GM12892 (cell line): ENCODE data around the gene HSD11B1.

ENCODE experiments used
- POLR2A ChIP-seq: IDR thresholded peaks from 2 replicates; pipeline ENCODE4 v1.6.1; 2011; ENCODE audit warnings: low read depth, low read length, control low read depth
- POLR2AphosphoS5 ChIP-seq: IDR thresholded peaks from 2 replicates; pipeline ENCODE4 v1.6.1; 2011; ENCODE audit warnings: low read depth, low read length, control low read depth
- TAF1 ChIP-seq: IDR thresholded peaks from 2 replicates; pipeline ENCODE4 v1.6.1; 2011; ENCODE audit warnings: low read depth, mild to moderate bottlenecking, control low read depth, low read length, borderline replicate concordance

- TF ChIP-seq POLR2A: no peak
- no peak for TF ChIP-seq POLR2AphosphoS5
- TF ChIP-seq TAF1: no peak
These were observed 470 bp downstream of the HSD11B1 start for GRCh38 chr1:209705033-209705598.
